ENCODE measurements around the gene B3GLCT. TPM values are rescaled to one million over a fixed set of nuclear protein-coding genes. Genes with fewer than 3 reads are reported as not detected.

The B3GLCT gene
- polyA plus RNA-seq, 1 of the 3 experiments (the other 2 are of a cell fraction), result 2.4 TPM

DNA sequence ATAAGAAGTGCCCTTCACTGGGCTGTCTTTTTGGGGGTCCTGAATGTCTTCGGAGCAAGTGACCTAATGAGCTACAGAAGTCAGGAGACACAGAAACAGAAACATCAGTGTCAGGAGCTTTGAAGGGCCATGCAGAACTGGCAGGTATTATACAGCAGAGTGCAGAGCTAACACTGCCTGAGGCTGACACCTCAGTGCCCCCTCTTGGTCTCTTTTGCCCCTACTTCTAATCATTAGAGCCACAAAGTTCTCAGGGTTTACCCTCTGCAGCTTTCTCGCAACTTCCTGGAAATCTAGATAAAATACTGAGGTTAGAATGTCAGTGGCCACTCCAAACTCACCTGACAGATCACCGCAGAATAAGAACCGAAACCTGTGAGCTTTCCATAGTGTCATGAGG lies 172.7 kb downstream of the B3GLCT start:
- TF ChIP-seq FOSL2 (IDR thresholded peaks at IDR 0.05; ENCODE audit: borderline replicate concordance, low read depth), result no peak
- TF ChIP-seq MXI1 (IDR thresholded peaks at IDR 0.05; ENCODE audit: low read depth, low read length), result no peak
- TF ChIP-seq, protein P1, sequence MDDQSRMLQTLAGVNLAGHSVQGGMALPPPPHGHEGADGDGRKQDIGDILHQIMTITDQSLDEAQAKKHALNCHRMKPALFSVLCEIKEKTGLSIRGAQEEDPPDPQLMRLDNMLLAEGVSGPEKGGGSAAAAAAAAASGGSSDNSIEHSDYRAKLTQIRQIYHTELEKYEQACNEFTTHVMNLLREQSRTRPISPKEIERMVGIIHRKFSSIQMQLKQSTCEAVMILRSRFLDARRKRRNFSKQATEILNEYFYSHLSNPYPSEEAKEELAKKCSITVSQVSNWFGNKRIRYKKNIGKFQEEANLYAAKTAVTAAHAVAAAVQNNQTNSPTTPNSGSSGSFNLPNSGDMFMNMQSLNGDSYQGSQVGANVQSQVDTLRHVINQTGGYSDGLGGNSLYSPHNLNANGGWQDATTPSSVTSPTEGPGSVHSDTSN (IDR thresholded peaks at IDR 0.05), result no peak
- TF ChIP-seq, protein P2, sequence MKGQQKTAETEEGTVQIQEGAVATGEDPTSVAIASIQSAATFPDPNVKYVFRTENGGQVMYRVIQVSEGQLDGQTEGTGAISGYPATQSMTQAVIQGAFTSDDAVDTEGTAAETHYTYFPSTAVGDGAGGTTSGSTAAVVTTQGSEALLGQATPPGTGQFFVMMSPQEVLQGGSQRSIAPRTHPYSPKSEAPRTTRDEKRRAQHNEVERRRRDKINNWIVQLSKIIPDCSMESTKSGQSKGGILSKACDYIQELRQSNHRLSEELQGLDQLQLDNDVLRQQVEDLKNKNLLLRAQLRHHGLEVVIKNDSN (IDR thresholded peaks at IDR 0.05; ENCODE audit: borderline replicate concordance, low read depth), result no peak
- no peak for TF ChIP-seq JUND (IDR thresholded peaks at IDR 0.05)
- TF ChIP-seq, protein P3, sequence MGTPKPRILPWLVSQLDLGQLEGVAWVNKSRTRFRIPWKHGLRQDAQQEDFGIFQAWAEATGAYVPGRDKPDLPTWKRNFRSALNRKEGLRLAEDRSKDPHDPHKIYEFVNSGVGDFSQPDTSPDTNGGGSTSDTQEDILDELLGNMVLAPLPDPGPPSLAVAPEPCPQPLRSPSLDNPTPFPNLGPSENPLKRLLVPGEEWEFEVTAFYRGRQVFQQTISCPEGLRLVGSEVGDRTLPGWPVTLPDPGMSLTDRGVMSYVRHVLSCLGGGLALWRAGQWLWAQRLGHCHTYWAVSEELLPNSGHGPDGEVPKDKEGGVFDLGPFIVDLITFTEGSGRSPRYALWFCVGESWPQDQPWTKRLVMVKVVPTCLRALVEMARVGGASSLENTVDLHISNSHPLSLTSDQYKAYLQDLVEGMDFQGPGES (IDR thresholded peaks at IDR 0.05; ENCODE audit: low read depth, low read length), result no peak
- TF ChIP-seq, protein P4, sequence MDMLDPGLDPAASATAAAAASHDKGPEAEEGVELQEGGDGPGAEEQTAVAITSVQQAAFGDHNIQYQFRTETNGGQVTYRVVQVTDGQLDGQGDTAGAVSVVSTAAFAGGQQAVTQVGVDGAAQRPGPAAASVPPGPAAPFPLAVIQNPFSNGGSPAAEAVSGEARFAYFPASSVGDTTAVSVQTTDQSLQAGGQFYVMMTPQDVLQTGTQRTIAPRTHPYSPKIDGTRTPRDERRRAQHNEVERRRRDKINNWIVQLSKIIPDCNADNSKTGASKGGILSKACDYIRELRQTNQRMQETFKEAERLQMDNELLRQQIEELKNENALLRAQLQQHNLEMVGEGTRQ (IDR thresholded peaks at IDR 0.05; ENCODE audit: borderline replicate concordance, low read depth, low read length), result no peak
- no peak for TF ChIP-seq GABPA (IDR thresholded peaks at IDR 0.05; ENCODE audit: low read depth)
- TF ChIP-seq MEF2A (IDR thresholded peaks at IDR 0.05; ENCODE audit: borderline replicate concordance, low read depth), result no peak
- no peak for TF ChIP-seq NRF1 (IDR thresholded peaks at IDR 0.05; ENCODE audit: low read depth, low read length)
- no peak for TF ChIP-seq EZH2phosphoT487 (IDR thresholded peaks at IDR 0.05; ENCODE audit: borderline replicate concordance, low read depth)
- no peak for TF ChIP-seq SIN3A (IDR thresholded peaks at IDR 0.05; ENCODE audit: borderline replicate concordance, low read depth, low read length)
- TF ChIP-seq, protein P5, sequence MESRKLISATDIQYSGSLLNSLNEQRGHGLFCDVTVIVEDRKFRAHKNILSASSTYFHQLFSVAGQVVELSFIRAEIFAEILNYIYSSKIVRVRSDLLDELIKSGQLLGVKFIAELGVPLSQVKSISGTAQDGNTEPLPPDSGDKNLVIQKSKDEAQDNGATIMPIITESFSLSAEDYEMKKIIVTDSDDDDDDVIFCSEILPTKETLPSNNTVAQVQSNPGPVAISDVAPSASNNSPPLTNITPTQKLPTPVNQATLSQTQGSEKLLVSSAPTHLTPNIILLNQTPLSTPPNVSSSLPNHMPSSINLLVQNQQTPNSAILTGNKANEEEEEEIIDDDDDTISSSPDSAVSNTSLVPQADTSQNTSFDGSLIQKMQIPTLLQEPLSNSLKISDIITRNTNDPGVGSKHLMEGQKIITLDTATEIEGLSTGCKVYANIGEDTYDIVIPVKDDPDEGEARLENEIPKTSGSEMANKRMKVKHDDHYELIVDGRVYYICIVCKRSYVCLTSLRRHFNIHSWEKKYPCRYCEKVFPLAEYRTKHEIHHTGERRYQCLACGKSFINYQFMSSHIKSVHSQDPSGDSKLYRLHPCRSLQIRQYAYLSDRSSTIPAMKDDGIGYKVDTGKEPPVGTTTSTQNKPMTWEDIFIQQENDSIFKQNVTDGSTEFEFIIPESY (IDR thresholded peaks at IDR 0.05; ENCODE audit: borderline replicate concordance, low read depth), result no peak

More for the DNA sequence above, 172.7 kb downstream of the B3GLCT start:
- Histone ChIP-seq H4K20me1 (ENCODE audit: insufficient read depth) (no peaks in the 10 kb centered on the region), H3K36me3 (replicated peaks in 1 of 2; ENCODE audit: control insufficient read depth in 1 of 2, insufficient read depth in 2 of 2, low read length in 1 of 2) (no peaks in the 10 kb centered on the region), H3K4me2 (no peak overlapping the region), H3K27me3 (ENCODE audit: insufficient read depth) (no peaks in the 10 kb centered on the region; the same call in 1 of the 2 replicates), H2AFZ (ENCODE audit: low read depth) (no peak overlapping the region), H3K9me2 (no peaks in the 10 kb centered on the region), H3K4me3 (ENCODE audit: low read depth in 2 of 2, low read length in 1 of 2) (no peak overlapping the region), H3K27ac (ENCODE audit: low read depth in 2 of 2, low read length in 1 of 2) (no peak overlapping the region), H3K9me3 (no peaks in the 10 kb centered on the region), H3K9ac (no peak overlapping the region), H3K4me1 (ENCODE audit: control insufficient read depth in 1 of 2, insufficient read depth in 2 of 2, low read depth in 1 of 2, low read length in 1 of 2) (no peaks in the 10 kb centered on the region), H3F3A (replicated peaks; ENCODE audit: insufficient read depth) (no peaks in the 10 kb centered on the region), H3K79me2 (ENCODE audit: insufficient read depth) (no peaks in the 10 kb centered on the region)
- no peak for DNase-seq
- 62% methylated on average over 4 of the region's 4 CpGs for WGBS (ENCODE audit: low lambda C conversion rate)
- CTCF ChIA-PET, result interaction anchor here (1.2 to 1.7 kb wide), 2 partner anchors 13 to 136 kb away, joined by 4 to 7 read pairs; no protein-coding TSS in a partner anchor
- POLR2A ChIA-PET, result no interaction called here
